ENCODE measurements around the gene S100A11.

S100A11 gene

DNA sequence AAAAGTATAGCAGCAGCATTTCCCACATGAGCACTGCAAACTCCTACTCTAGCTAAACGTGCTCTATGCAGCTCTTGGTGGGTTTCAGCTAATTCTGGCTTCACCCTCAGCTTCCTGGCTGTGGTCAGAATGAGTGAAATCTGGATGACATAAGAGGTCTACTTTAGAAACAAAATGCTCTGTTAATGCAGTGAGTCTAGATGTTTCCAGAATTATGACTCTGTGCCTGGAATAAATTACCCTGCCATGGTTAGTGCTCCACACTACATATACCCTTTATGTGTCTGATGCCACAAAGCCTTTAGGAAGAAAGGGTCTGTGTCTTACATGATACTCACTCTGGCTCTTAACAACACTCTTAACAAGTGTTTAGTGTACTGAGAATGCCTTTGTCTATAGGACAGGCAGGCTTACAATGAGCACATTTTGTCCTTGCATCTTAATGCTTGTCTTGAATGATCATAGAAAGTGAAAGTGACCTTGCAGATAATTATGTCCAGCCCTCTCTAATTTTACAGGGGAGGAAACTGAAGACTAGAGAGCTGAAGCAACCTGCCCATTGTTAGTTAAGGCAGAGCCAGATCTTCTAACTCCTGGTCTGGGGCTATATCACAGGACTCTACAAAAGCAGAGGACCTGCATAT lies 52.4 kb downstream of the S100A11 start:
- no peak for DNase-seq (ENCODE audit: low read depth)

Measured in stimulated activated CD8-positive, alpha-beta memory T cell treated with anti-CD3 and anti-CD28 coated beads, Interleukin-12 subunit alpha, Interleukin-12 subunit beta, amount 100 ng/mL, for 1 hour (primary cell).